Gastroesophageal sphincter (tissue), 3 donors: ENCODE results near the gene FRMD1.
"Not testable (repeated sequence)": the region's sequence is repeated elsewhere in the genome, so short reads cannot be mapped to it uniquely, and the experiment has no call there.

Source experiments
- EP300 ChIP-seq: sonication (generic); formaldehyde crosslinking; IDR thresholded peaks from one replicate; pipeline ENCODE4 v1.6.1; 2017; ENCODE audit warnings: antibody characterized with exemption, mild to moderate bottlenecking
- POLR2A ChIP-seq, 2 donors: fragments of 450-650 bp; IDR thresholded peaks; one replicate each; pipeline ENCODE4 v1.6.1; 2017; ENCODE audit warnings: antibody characterized with exemption in 2 of 2, mild to moderate bottlenecking in 2 of 2, moderate library complexity in 1 of 2
- POLR2AphosphoS5 ChIP-seq: sonication (generic); formaldehyde crosslinking; IDR thresholded peaks from one replicate; pipeline ENCODE4 v1.6.1; 2017; ENCODE audit warnings: antibody characterized with exemption
- TF ChIP-seq, protein P1 (sequence below), 4 experiments: fragments of 200-600 bp in 2 of 4; fragments of 450-650 bp in 2 of 4; sonication (generic) in 1 of 4; IDR thresholded peaks; one replicate each; pipeline ENCODE4 v1.5.1; 2017 to 2019; ENCODE audit warnings: antibody characterized with exemption in 4 of 4, mild to moderate bottlenecking in 2 of 4, moderate library complexity in 2 of 4

DNA sequence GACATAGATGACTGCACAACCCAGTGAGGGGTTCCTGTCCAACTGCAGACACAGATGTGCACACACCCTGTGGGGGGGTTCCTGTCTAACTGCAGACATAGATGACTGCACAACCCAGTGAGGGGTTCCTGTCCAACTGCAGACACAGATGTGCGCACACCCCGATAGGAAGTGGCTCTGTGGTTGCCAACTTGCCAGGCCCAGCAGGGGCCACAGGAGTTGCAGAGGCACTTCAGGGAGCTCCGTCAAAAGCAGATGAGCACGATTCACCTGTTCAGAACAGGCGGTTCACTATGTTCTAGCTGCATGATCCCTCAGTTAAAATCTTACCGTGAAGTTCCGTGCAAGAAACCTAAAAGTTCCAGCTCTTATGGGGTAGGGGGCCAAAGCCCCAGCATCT lies 1.6 kb downstream of the FRMD1 start:
- TF ChIP-seq POLR2A (IDR thresholded peaks at IDR 0.05); POLR2AphosphoS5; EP300: not testable (repeated sequence)
- TF ChIP-seq, protein P1, sequence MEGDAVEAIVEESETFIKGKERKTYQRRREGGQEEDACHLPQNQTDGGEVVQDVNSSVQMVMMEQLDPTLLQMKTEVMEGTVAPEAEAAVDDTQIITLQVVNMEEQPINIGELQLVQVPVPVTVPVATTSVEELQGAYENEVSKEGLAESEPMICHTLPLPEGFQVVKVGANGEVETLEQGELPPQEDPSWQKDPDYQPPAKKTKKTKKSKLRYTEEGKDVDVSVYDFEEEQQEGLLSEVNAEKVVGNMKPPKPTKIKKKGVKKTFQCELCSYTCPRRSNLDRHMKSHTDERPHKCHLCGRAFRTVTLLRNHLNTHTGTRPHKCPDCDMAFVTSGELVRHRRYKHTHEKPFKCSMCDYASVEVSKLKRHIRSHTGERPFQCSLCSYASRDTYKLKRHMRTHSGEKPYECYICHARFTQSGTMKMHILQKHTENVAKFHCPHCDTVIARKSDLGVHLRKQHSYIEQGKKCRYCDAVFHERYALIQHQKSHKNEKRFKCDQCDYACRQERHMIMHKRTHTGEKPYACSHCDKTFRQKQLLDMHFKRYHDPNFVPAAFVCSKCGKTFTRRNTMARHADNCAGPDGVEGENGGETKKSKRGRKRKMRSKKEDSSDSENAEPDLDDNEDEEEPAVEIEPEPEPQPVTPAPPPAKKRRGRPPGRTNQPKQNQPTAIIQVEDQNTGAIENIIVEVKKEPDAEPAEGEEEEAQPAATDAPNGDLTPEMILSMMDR (IDR thresholded peaks at IDR 0.05), result not testable (repeated sequence)
